HEK293T (cell line): ENCODE data around the gene KANK3.

Experiments
- CTCF ChIA-PET: fragments of 350-600 bp; formaldehyde crosslinking; extraction: SDS; loops from one replicate; lab custom pipeline; 2021; ENCODE audit warnings: antibody characterized with exemption, inconsistent platforms; lab: Yijun Ruan, JAX
- POLR2A ChIA-PET: fragments of 350-600 bp; formaldehyde crosslinking; extraction: SDS; loops from one replicate; lab custom pipeline; 2020; ENCODE audit warnings: antibody characterized with exemption, inconsistent platforms; lab: Yijun Ruan, JAX
- DNase-seq: peaks from one replicate; pipeline ENCODE4 v3.0.0; 2012; ENCODE audit warnings: mixed read lengths; ENCODE audit errors: extremely low spot score
- ARNT ChIP-seq: fragments of 450-650 bp; IDR thresholded peaks from 2 replicates; pipeline ENCODE4 v1.6.1; 2017; ENCODE audit warnings: mild to moderate bottlenecking
- BHLHE40 ChIP-seq: fragments of 450-650 bp; IDR thresholded peaks from 2 replicates; pipeline ENCODE4 v1.6.1; 2016; ENCODE audit warnings: mild to moderate bottlenecking, moderate library complexity, borderline replicate concordance
- CTBP1 ChIP-seq: fragments of 450-650 bp; IDR thresholded peaks from 2 replicates; pipeline ENCODE4 v1.6.1; 2016; ENCODE audit warnings: borderline replicate concordance
- ELF4 ChIP-seq: fragments of 450-650 bp; IDR thresholded peaks from 2 replicates; pipeline ENCODE4 v1.6.1; 2017; ENCODE audit warnings: antibody characterized with exemption
- FOXA1 ChIP-seq: fragments of 450-650 bp; IDR thresholded peaks from 2 replicates; pipeline ENCODE4 v1.6.1; 2016; ENCODE audit warnings: mild to moderate bottlenecking
- FOXK2 ChIP-seq: fragments of 450-650 bp; IDR thresholded peaks from 2 replicates; pipeline ENCODE4 v1.6.1; 2016; ENCODE audit warnings: mild to moderate bottlenecking
- FOXM1 ChIP-seq: fragments of 450-650 bp; IDR thresholded peaks from 2 replicates; pipeline ENCODE4 v1.6.1; 2017; ENCODE audit warnings: mild to moderate bottlenecking, borderline replicate concordance
- HDGF ChIP-seq: fragments of 450-650 bp; IDR thresholded peaks from 2 replicates; pipeline ENCODE4 v1.6.1; 2017; ENCODE audit warnings: antibody characterized with exemption, borderline replicate concordance
- L3MBTL2 ChIP-seq: fragments of 450-650 bp; conservative IDR thresholded peaks from 2 replicates; pipeline ENCODE4 v1.6.1; 2016; ENCODE audit warnings: mild to moderate bottlenecking
- LEF1 ChIP-seq: fragments of 450-650 bp; IDR thresholded peaks from 2 replicates; pipeline ENCODE4 v1.6.1; 2017; ENCODE audit warnings: mild to moderate bottlenecking, borderline replicate concordance
- NFRKB ChIP-seq: fragments of 450-650 bp; IDR thresholded peaks from 2 replicates; pipeline ENCODE4 v1.6.1; 2016; ENCODE audit warnings: mild to moderate bottlenecking, moderate library complexity
- SP1 ChIP-seq: fragments of 450-650 bp; IDR thresholded peaks from 2 replicates; pipeline ENCODE4 v1.6.1; 2017
- SUZ12 ChIP-seq: fragments of 450-650 bp; IDR thresholded peaks from 2 replicates; pipeline ENCODE4 v1.6.1; 2016; ENCODE audit warnings: mild to moderate bottlenecking
- TARDBP ChIP-seq: fragments of 450-650 bp; IDR thresholded peaks from 2 replicates; pipeline ENCODE4 v1.6.1; 2016
- ZNF384 ChIP-seq: fragments of 450-650 bp; IDR thresholded peaks from 2 replicates; pipeline ENCODE4 v1.6.1; 2016
- TF ChIP-seq, protein P1 (sequence below): fragments of 450-650 bp; IDR thresholded peaks from 2 replicates; pipeline ENCODE4 v1.6.1; 2016

Gene KANK3

DNA sequence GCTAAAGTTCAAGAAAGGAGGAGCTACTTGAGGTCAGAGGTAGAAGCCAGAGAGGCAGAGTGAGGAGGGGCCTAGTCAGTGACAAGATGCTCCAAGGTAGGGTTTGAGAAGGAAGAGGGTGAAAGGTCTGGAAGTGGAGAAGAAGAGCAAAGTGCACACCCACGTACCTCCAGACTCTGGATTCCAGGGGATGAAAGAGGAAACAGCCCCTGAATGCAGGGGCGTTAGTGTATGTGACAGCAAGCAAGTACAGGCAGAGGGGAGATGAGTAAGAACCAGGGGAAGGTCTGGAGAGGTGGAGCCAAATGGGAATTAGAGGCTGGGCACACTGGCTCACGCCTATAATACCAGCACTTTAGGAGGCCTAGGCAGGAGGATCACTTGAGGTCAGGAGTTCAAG, 13.1 kb downstream of the KANK3 start:
- ChIA-PET POLR2A (no interaction called here), CTCF (no interaction called here)
- DNase-seq: no peak
- no peak for TF ChIP-seq ARNT
- TF ChIP-seq SUZ12: no peak
- no peak for TF ChIP-seq SP1
- TF ChIP-seq HDGF: no peak
- TF ChIP-seq CTBP1: no peak
- TF ChIP-seq L3MBTL2: no peak
- no peak for TF ChIP-seq FOXK2
- TF ChIP-seq, protein P1, sequence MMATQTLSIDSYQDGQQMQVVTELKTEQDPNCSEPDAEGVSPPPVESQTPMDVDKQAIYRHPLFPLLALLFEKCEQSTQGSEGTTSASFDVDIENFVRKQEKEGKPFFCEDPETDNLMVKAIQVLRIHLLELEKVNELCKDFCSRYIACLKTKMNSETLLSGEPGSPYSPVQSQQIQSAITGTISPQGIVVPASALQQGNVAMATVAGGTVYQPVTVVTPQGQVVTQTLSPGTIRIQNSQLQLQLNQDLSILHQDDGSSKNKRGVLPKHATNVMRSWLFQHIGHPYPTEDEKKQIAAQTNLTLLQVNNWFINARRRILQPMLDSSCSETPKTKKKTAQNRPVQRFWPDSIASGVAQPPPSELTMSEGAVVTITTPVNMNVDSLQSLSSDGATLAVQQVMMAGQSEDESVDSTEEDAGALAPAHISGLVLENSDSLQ: no peak
- TF ChIP-seq TARDBP: no peak
- TF ChIP-seq ELF4: no peak
- no peak for TF ChIP-seq BHLHE40
- no peak for TF ChIP-seq FOXM1
- TF ChIP-seq ZNF384: no peak

DNA sequence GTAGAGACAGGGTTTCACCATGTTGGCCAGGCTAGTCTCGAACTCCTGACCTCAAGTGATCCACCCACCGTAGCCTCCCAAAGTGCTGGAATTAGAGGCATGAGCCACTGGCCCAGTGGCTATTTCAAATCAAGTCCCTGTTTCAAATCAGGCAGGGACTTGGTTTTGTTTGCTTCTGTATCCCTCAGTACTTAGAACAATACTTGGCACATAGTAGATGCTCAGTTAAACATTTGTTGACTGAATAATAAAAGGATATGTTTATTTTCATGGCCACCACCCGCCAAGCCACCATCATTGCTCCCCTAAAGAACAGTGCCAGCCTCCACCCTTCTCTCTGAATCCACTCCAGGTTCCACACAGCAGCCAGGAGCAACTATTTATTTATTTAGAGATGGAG, 17.6 kb downstream of the KANK3 start:
- TF ChIP-seq SUZ12 (no peak), CTBP1 (no peak), LEF1 (no peak), NFRKB (no peak), TARDBP (no peak), L3MBTL2 (no peak), FOXA1 (no peak), ARNT (no peak), FOXK2 (no peak), HDGF (no peak), FOXM1 (no peak), ZNF384 (no peak)
- TF ChIP-seq, protein P1: no peak
- CTCF ChIA-PET: no interaction called here
- POLR2A ChIA-PET: no interaction called here
- DNase-seq: no peak

DNA sequence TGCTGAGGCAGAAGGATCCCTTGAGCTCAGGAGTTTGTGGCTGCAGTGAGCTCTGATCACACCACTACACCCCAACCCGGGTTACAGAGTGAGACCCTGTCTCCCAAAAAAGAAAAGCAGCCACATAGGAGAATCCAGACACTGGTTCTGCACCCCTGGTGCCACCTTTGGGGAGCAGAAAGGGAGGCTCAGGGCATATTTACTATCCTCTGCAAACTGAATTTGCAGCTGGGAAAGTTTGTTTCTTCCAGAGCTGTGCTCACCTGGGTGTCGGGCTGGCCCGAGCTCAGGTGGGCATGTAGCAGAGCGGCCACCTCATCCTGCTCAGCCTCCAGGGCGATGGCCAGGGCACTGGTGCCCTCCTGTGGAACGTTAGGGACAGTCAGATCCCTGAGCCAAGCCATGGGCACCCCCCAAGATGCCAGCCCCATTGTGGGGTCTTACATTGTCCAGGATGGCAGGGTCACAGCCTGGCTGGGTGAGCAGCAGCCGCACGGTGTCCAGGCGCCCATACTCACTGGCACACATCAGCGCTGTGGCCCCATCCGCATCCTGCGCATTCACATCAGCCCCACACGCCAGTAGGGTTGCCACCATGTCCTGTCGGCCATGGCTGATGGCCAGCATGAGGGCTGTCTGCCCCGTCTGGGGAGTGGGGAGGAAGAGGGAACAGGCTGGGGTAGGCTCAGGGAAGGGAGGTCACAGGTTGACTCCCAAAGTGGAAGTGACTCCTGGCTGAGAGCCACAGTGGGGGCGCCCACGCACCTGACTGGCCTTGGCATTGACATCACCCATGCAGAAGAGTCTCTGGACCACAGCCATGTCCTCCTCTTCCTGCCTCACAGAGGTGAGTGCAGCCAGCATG, 18.6 kb downstream of the KANK3 start:
- POLR2A ChIA-PET: interaction anchor here (0.9 to 4.2 kb wide), 4 partner anchors 11 to 189 kb away, joined by 3 to 30 read pairs (median 3); partner anchors contain the start of genes RAB11B and ZNF414
- DNase-seq: no peak
- CTCF ChIA-PET: interaction anchor here (0.6 kb wide), 1 partner anchor 68 kb away, joined by 3 read pairs; no protein-coding TSS in a partner anchor
- TF ChIP-seq BHLHE40: no peak
- TF ChIP-seq FOXK2: no peak
- TF ChIP-seq CTBP1: no peak
- TF ChIP-seq ELF4: no peak
- TF ChIP-seq, protein P1: no peak
- no peak for TF ChIP-seq TARDBP
- no peak for TF ChIP-seq L3MBTL2
- no peak for TF ChIP-seq HDGF
- TF ChIP-seq ZNF384: no peak
- no peak for TF ChIP-seq FOXA1
- TF ChIP-seq SUZ12: no peak

DNA sequence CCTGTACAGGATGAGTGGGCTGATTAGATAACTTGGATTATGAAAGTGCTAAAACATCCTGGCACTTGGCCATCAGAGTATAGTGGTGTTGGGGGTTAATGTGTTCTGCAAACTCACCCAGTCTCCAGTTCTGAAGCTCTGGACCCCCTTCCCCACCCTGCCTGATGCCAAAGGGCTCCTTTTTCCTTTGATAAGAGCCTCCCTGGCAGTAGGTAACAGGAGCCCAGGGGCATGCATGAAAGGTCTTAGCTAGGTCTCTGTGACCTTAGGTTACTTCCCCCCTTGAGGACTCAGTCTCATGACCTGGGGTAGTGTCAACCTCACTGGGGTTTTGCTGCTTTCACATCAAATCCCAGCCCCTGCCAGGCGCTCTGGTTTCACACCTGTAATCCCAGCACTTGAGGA, 19.3 kb downstream of the KANK3 start:
- CTCF ChIA-PET: interaction anchor here (0.6 kb wide), 1 partner anchor 69 kb away, joined by 3 read pairs; no protein-coding TSS in a partner anchor
- POLR2A ChIA-PET: interaction anchor here (0.9 to 4.2 kb wide), 5 partner anchors 11 to 190 kb away, joined by 3 to 30 read pairs (median 3); partner anchors contain the start of genes RAB11B and ZNF414

DNA sequence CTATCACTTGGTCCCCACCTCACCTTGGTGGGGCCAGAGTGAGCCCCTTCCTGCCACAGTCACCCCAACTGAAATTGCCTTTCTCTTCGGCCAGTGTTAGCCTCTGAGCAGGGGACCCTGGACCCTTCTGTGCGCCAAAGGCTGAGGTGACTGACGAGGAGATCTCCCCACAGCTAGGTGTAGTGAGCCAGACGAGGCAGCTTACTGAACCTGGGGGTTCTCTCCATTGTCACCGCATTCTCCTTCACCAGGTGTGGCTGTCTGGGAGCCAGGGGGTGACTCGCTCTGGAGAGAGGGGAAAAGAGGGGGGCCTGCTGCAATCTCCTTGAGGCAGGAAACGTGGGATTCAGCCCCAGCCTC, 20.4 kb downstream of the KANK3 start:
- POLR2A ChIA-PET: interaction anchor here (1.6 to 4.2 kb wide), 3 partner anchors 13 to 29 kb away, joined by 4 to 30 read pairs (median 9); no protein-coding TSS in a partner anchor
- no peak for DNase-seq
- TF ChIP-seq TARDBP (no peak), FOXA1 (no peak), CTBP1 (no peak), ZNF384 (no peak), FOXM1 (no peak), BHLHE40 (no peak), ELF4 (no peak), ARNT (no peak), L3MBTL2 (no peak), FOXK2 (no peak), LEF1 (no peak), NFRKB (no peak)
- TF ChIP-seq, protein P1: no peak
- CTCF ChIA-PET: interaction anchor here (0.5 kb wide), 1 partner anchor 25 kb away, joined by 3 read pairs; no protein-coding TSS in a partner anchor

More for the DNA sequence above, 19.3 kb downstream of the KANK3 start:
- TF ChIP-seq, protein P1: no peak
- no peak for TF ChIP-seq TARDBP
- TF ChIP-seq SUZ12: no peak
- no peak for DNase-seq
